Measurements from ENCODE around the gene EPYC. TPM values are rescaled to one million over a fixed set of nuclear protein-coding genes. Genes with fewer than 3 reads are reported as not detected.

The EPYC gene
- total and polyA plus RNA-seq, 2 experiments from 2014 or later = not detected

GRCh38 chr12:91023326-91024004 is 18.7 kb upstream of the EPYC start:
- H4K20me1 ChIP-seq (ENCODE audit: insufficient read depth) = no peaks in the 10 kb centered on the region
- peak overlapping the region; percentile 19; the same call in 1 of the 2 replicates for H3K27ac ChIP-seq
- H3K36me3 ChIP-seq (ENCODE audit: low read depth) = no peaks in the 10 kb centered on the region
- WGBS, 2 experiments (ENCODE audit: low coverage in 1 of 2, low lambda C conversion rate in 2 of 2, missing lambda C conversion rate in 2 of 2) = 57 to 61% methylated on average over 1 of the region's 1 CpG
- in situ Hi-C loops (cut with MboI) = no loop called here
- no peaks in the 10 kb centered on the region for H3K27me3 ChIP-seq (replicated peaks; ENCODE audit: insufficient read depth)
- no peaks in the 10 kb centered on the region for H3K9me3 ChIP-seq (ENCODE audit: low read depth)
- TF ChIP-seq EZH2 (IDR thresholded peaks at IDR 0.05; ENCODE audit: insufficient read depth, poor library complexity, severe bottlenecking) (no peak), EZH2phosphoT487 (IDR thresholded peaks at IDR 0.05; ENCODE audit: insufficient read depth, low read depth) (no peak)
- DNase-seq = peak; percentile 82
- H3K9ac ChIP-seq = no peak overlapping the region
- H3K4me2 ChIP-seq (ENCODE audit: unreplicated experiment) = peak overlapping the region; percentile 60
- H3K4me3 ChIP-seq = no peak overlapping the region
- H3K9me2 ChIP-seq (ENCODE audit: insufficient read depth) = no peaks in the 10 kb centered on the region
- no peaks in the 10 kb centered on the region for H3K79me2 ChIP-seq (ENCODE audit: insufficient read depth)
- H3K4me1 ChIP-seq (ENCODE audit: insufficient read depth) = peaks cover 14% of the 10 kb centered on the region
- no peak overlapping the region for H2AFZ ChIP-seq
- peaks cover 13% of the 10 kb centered on the region for H3F3A ChIP-seq (ENCODE audit: insufficient read depth)

- no peaks in the 10 kb centered on the region for H3K9me2 ChIP-seq (ENCODE audit: insufficient read depth)
- no peak for DNase-seq
- no peaks in the 10 kb centered on the region for H3K36me3 ChIP-seq (ENCODE audit: low read depth)
- WGBS, 2 experiments (ENCODE audit: low coverage in 1 of 2, low lambda C conversion rate in 2 of 2, missing lambda C conversion rate in 2 of 2) = 87 to 93% methylated on average over 2 of the region's 2 CpGs
- H3K27ac ChIP-seq = no peak overlapping the region
- H3K9me3 ChIP-seq (ENCODE audit: low read depth) = no peaks in the 10 kb centered on the region
- H3K4me1 ChIP-seq (ENCODE audit: insufficient read depth) = peaks cover 14% of the 10 kb centered on the region
- no peak overlapping the region for H2AFZ ChIP-seq
- no peak overlapping the region for H3K9ac ChIP-seq
- TF ChIP-seq EZH2phosphoT487 (IDR thresholded peaks at IDR 0.05; ENCODE audit: insufficient read depth, low read depth) (no peak), EZH2 (IDR thresholded peaks at IDR 0.05; ENCODE audit: insufficient read depth, poor library complexity, severe bottlenecking) (no peak)
- H3F3A ChIP-seq (ENCODE audit: insufficient read depth) = peaks cover 13% of the 10 kb centered on the region
- H3K4me3 ChIP-seq = no peak overlapping the region
- H4K20me1 ChIP-seq (ENCODE audit: insufficient read depth) = no peaks in the 10 kb centered on the region
- in situ Hi-C loops (cut with MboI) = no loop called here
- H3K79me2 ChIP-seq (ENCODE audit: insufficient read depth) = no peaks in the 10 kb centered on the region
- H3K4me2 ChIP-seq (ENCODE audit: unreplicated experiment) = no peak overlapping the region
- H3K27me3 ChIP-seq (replicated peaks; ENCODE audit: insufficient read depth) = no peaks in the 10 kb centered on the region
Observed at GRCh38 chr12:91021076-91021475, 16.3 kb upstream of the EPYC start.

- H3K9me2 ChIP-seq (ENCODE audit: insufficient read depth) = no peaks in the 10 kb centered on the region
- H2AFZ ChIP-seq = no peak overlapping the region
- no peak overlapping the region for H3K4me3 ChIP-seq
- no peak overlapping the region for H3K27ac ChIP-seq
- no peak overlapping the region for H3K4me2 ChIP-seq (ENCODE audit: unreplicated experiment)
- H3K9ac ChIP-seq = no peak overlapping the region
- no peaks in the 10 kb centered on the region for H3K79me2 ChIP-seq (ENCODE audit: insufficient read depth)
- in situ Hi-C loops (cut with MboI) = no loop called here
- peaks cover 14% of the 10 kb centered on the region for H3K4me1 ChIP-seq (ENCODE audit: insufficient read depth)
- TF ChIP-seq EZH2 (IDR thresholded peaks at IDR 0.05; ENCODE audit: insufficient read depth, poor library complexity, severe bottlenecking) (no peak), EZH2phosphoT487 (IDR thresholded peaks at IDR 0.05; ENCODE audit: insufficient read depth, low read depth) (no peak)
- H4K20me1 ChIP-seq (ENCODE audit: insufficient read depth) = no peaks in the 10 kb centered on the region
- no peaks in the 10 kb centered on the region for H3K36me3 ChIP-seq (ENCODE audit: low read depth)
- DNase-seq = no peak
- peaks cover 13% of the 10 kb centered on the region for H3F3A ChIP-seq (ENCODE audit: insufficient read depth)
- no peaks in the 10 kb centered on the region for H3K9me3 ChIP-seq (ENCODE audit: low read depth)
- WGBS, 2 experiments (ENCODE audit: low coverage in 1 of 2, low lambda C conversion rate in 2 of 2, missing lambda C conversion rate in 2 of 2) = 93 to 95% methylated on average over 4 of the region's 4 CpGs
- H3K27me3 ChIP-seq (replicated peaks; ENCODE audit: insufficient read depth) = no peaks in the 10 kb centered on the region
Observed at GRCh38 chr12:91019455-91019854, 14.7 kb upstream of the EPYC start.

GRCh38 chr12:91017511-91018263 is 12.9 kb upstream of the EPYC start:
- WGBS, 2 experiments (ENCODE audit: low coverage in 1 of 2, low lambda C conversion rate in 2 of 2, missing lambda C conversion rate in 2 of 2) = 74 to 79% methylated on average over 5 of the region's 5 CpGs
- H3K4me2 ChIP-seq (ENCODE audit: unreplicated experiment) = no peak overlapping the region
- in situ Hi-C loops (cut with MboI) = no loop called here
- no peak overlapping the region for H3K9ac ChIP-seq
- H3F3A ChIP-seq (ENCODE audit: insufficient read depth) = no peaks in the 10 kb centered on the region
- H3K9me2 ChIP-seq (ENCODE audit: insufficient read depth) = no peaks in the 10 kb centered on the region
- no peaks in the 10 kb centered on the region for H3K79me2 ChIP-seq (ENCODE audit: insufficient read depth)
- no peak overlapping the region for H3K4me3 ChIP-seq
- no peaks in the 10 kb centered on the region for H4K20me1 ChIP-seq (ENCODE audit: insufficient read depth)
- DNase-seq = no peak
- TF ChIP-seq EZH2phosphoT487 (IDR thresholded peaks at IDR 0.05; ENCODE audit: insufficient read depth, low read depth) (no peak), EZH2 (IDR thresholded peaks at IDR 0.05; ENCODE audit: insufficient read depth, poor library complexity, severe bottlenecking) (no peak)
- H3K4me1 ChIP-seq (ENCODE audit: insufficient read depth) = no peaks in the 10 kb centered on the region; the same call in 1 of the 2 replicates
- no peak overlapping the region for H3K27ac ChIP-seq
- no peak overlapping the region for H2AFZ ChIP-seq
- no peaks in the 10 kb centered on the region for H3K36me3 ChIP-seq (ENCODE audit: low read depth)
- no peaks in the 10 kb centered on the region for H3K9me3 ChIP-seq (ENCODE audit: low read depth)
- no peaks in the 10 kb centered on the region for H3K27me3 ChIP-seq (replicated peaks; ENCODE audit: insufficient read depth)

Measured in GM23248 (cell line).